ENCODE results near the gene MAG.

Gene MAG, protein sequence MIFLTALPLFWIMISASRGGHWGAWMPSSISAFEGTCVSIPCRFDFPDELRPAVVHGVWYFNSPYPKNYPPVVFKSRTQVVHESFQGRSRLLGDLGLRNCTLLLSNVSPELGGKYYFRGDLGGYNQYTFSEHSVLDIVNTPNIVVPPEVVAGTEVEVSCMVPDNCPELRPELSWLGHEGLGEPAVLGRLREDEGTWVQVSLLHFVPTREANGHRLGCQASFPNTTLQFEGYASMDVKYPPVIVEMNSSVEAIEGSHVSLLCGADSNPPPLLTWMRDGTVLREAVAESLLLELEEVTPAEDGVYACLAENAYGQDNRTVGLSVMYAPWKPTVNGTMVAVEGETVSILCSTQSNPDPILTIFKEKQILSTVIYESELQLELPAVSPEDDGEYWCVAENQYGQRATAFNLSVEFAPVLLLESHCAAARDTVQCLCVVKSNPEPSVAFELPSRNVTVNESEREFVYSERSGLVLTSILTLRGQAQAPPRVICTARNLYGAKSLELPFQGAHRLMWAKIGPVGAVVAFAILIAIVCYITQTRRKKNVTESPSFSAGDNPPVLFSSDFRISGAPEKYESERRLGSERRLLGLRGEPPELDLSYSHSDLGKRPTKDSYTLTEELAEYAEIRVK

DNA sequence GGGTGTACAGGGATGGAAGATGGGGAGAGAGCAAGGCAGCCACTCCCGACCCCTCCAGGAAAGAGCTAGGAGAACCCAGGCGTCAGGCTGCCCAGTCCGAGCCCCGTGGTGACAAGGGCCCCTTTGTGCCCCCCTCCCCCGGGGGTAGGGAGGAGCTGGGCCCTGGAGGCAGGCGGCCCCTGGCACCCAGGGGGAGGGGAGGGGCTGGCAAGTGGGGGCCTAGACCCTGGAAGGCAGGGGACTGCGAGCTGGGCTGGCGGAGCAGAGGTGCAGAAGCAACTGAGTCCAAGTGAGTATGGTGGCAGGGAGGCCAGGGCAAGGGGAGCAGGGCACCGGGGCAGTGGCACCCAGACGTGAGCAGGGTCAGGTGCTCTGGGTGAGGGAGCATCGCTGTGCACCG is at the start of gene MAG:
MAG (plus strand) TSS at position 246 of the 400 bp plus-strand sequence. CDS start 3,248 bp downstream, outside the sequence.
- DNase-seq, result no peak

DNA sequence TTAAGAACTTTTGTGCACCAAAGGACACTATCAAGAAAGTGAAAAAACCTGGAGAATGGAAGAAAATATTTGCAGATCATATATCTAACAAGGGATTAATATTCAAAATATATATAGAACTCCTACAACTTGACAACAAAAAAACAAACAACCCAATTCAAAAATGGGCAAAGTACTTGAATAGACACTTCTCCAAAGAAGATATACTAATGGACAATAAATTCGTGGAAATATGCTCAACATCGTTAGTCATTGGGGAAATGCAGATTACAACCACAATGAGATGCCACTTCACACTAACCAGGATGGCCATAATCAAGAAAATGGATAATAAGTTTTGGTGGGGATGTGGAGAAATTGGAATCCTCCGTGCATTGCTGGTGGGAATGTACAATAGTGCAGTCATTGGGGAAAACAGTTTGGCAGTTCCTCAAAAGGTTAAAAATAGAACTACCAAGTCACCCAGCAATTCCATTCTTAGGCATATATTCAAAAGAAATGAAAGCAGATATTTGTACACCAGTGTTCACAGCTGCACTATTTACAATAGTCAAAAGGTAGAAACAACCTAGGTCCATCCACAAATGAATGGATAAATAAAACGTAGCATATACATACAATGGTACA is 45.4 kb upstream of the MAG start:
- no peak for DNase-seq

DNA sequence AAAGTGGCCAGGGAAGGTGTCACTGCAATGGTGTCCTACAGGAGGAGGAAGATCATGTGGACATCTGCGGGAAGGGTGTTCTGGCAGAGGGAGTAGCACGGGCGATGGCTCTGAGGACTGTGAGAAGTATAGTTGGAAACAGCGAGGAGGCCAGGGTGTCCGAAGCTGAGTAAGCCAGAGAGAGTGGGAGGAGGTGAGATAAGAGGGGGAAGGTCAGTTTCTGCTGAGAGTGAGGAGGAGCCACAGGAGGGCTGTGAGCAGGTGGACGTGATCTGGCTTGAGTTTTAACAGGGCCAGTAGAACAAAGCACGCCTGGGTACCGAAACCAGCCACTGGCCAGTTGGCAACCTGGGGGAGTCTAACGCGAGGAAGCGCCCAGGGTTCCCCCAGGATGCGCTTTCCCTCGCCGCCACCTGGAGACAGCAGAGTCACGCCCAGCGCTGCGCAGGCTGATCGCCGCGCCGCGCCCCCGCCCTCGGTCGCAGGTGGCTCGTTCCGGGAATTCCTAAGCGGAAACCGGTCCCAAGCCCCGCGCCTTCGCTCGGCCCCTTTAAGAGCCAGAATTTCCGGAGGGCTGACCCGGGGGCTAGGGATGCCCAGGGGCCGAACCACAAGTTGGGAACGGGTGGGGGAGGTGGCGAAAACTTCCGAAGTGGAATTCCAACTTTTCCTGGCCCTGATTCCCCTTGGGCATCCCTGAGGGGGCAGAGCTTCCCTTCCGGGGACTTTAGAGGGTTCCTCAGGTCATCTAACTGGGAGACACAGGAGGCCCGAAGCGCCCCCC is 44.2 kb upstream of the MAG start:
- peak; percentile 77 for DNase-seq

DNA sequence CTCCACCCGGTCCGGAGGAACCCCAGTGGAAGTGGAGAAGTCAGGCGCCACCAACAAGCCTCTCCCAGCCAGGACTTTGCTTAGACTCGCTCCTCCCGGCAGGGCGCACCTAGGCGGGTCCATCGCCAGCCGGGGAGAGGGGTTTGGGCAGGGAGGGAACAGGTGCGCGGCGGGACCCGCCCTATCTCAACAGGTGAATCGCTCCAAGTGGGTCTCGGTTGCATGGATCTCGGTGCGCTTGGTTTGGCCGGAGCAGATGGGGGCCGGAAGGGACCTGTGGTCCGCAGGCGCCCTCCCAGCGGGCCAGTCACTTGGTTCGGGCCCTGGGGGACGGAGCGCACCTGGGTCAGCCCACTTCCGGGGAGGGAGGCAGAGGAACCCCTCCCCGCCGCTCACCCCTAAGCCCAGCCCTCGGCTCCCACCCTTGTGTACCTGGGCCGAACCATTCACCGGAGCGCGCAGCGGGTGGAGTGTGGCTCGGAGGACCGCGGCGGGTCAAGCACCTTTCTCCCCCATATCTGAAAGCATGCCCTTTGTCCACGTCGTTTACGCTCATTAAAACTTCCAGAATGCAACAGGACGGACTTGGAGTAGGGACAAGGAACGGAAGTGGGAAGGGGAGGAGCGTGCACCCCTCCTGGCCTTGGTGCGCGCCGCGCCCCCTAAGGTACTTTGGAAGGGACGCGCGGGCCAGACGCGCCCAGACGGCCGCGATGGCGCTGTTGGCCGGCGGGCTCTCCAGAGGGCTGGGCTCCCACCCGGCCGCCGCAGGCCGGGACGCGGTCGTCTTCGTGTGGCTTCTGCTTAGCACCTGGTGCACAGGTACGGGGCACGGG is 43.4 kb upstream of the MAG start, which contains the start of gene LSR:
LSR (plus strand) TSS at position 693 of the 836 bp plus-strand sequence; CDS start at position 714, 21 bp downstream.
- peak; percentile 78 for DNase-seq

DNA sequence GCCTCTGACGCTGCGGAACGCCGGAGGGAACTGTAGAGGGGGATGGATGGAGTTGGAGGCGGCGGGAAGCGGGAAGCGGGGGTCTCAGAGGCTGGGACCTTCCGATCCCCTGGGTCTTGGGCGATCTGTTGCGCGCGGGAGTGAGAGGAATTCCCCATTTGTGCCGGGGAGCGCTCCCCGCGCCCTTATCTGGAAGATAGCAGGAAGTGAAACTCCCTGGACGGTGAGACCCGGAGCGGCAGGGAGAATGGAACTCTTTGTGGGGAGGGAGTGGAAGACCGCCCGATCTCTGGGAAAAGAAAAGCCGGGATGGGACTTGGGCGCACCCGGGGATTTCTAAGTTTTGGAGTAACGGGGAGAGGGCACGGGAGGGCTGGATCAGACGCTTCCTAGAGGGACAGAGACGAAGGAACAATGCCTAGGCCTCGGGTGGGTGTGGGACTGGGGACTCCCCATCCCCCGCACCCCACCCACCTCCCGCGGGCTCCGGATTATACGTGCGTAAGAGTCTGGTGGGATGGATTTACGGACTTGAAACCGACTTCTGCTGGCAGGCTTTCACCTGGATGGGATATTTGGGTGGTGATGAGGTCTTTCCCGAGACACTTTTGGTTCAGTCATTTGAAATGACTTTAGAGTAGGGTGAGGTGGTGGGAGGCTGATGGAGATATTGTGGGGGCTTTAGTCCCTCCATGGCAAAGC is 42.7 kb upstream of the MAG start:
- DNase-seq, result no peak

DNA sequence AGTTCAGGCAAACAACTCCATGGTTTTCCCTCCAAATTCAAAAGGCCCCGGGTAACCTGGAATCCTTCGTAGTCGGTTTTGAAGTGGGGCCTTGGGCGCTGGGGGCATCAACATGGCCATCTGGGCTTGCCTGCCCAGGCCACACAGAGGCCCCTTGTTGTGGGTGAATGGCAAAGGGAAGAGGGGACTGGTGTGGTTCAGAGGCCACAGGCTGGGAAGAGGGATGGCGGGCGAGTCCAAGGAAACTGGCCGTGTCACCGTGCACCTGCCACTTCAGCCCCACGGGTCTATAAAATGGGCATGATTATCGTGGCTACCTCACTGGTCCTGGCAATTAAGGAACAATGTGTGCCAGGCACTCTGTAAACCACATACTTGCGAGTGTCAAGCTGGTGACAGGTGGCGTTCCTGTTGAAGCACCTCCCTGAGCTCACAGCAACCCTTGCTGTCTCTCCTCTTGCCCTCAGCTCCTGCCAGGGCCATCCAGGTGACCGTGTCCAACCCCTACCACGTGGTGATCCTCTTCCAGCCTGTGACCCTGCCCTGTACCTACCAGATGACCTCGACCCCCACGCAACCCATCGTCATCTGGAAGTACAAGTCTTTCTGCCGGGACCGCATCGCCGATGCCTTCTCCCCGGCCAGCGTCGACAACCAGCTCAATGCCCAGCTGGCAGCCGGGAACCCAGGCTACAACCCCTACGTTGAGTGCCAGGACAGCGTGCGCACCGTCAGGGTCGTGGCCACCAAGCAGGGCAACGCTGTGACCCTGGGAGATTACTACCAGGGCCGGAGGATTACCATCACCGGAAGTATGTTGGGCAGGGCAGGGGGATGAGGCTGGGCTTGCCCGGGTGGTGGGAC is 41.9 kb upstream of the MAG start:
- no peak for DNase-seq

DNA sequence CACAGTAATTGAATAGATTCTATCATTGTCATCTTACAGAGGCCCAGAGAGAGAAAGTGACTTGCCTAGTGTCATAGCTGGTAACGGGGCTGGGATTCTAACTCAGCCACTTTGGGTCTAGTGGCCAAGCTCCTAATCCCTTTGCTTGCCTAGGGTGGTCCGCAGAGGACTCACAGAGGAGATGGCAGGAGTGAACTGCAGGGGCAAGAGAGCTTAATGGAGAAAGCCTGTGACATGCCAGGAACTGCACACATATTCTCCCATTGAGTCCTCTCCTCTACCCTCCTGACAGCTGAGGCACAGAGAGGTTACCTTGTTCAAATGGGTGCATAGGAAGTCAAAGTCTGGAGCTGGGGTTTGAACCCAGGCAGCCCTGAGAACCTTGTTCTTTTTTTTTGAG is 40.5 kb upstream of the MAG start:
- DNase-seq, result no peak

DNA sequence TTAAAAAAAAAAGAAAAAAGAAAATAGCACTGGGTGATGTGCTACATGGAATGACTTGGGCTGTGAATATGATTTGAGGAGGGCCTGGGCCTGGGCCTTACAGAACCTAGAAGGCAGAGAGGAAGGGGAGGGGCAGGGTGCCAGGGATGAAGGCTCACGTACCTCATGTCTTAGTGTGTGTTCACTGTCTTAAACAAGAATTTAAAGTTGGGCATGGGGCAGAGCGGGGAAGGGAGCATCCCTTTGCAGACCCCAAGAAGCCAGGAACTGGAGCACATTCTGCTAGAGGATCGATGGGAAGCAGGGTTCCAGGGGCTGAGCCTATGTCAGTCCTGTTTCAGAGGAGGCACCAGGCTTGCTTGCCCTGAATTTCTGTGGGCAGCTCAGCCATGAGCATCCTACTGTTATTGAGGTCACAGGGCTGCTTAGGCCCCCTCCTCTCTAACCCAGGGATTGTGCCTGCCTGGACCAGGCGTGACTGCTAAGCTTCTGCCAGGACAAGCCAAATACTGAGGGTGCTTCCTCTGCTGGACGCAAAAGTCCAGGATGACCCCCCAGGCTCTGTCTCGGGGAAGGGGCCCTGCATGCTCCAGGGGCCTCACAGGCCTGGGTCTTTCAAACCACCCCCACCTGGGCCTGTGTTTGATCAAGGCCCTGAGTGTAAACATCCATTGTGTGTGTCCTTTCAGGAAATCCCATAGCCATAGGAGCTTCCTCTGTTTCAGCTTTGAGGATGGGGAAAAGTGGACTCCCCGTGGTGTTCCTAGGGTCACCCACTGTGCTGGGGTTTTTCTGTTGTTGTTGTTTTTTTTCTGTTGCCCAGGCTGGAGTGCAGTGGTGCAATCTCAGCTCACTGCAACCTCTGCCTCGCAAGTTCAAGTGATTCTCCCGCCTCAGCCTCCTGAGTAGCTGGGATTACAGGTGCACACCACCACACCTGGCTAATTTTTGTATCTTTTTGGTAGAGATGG is 38.4 kb upstream of the MAG start:
- no peak for DNase-seq

DNA sequence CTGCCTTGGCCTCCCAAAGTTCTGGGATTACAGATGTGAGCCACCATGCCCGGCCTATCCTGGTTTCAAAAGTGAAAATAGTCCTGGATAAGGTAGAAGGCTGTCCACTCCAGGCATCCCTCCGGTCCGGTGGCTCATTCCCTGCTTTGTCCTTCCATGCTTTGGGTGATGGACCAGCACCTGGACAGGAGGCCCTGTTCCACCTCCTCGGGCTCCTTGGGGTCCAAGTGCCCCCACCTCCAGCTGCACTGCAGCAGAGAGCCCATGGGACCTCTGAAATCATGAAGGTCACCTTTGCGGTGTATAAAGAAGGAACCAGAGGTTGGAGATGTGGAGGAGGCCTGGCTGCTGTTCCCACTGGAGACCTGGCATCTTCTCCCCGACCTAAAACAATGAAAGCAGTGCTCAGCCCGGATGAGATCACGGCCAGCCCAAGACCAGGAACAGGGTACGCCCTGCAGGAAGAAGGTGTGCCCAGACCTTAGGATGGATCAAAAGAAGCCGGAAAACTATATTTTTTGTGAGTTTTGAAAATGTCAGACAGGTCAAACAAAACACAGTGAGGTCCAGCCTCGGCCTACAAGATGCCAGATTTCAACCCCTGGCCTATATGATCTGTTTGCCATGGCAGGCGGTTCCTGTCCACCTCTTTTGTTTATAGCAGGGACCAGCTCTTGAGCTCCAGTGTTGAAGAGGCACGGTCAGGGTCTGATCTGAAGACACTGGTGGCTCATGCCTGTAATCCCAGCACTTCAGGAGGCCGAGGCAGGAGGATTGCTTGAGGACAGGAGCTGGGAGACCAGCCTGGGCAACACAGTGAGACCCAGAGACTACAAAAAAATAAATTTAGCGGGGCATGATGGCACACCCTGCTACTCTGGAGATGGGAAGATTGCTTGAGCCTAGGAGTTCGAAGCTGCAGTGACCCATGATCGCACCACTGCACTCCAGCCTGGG is 37.3 kb upstream of the MAG start:
- DNase-seq, result no peak

DNA sequence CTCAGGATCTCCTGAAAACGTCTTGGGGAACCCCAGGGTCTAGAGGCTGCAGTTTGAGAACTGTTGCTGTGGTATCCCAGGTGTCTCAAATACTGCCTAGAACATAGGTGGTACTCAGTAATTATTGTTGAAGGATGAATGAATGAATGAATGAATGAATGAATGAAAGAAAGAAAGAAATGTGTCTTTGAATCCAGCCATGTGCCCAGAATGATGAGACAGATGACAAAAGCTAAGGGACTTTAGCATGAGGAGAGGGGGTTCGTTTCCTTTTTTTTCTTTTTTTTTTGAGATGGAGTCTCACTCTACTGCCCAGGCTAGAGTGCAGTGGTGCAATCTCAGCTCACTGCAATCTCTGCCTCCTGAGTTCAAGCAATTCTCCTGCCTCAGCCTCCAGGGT is 35.4 kb upstream of the MAG start:
- no peak for DNase-seq

DNA sequence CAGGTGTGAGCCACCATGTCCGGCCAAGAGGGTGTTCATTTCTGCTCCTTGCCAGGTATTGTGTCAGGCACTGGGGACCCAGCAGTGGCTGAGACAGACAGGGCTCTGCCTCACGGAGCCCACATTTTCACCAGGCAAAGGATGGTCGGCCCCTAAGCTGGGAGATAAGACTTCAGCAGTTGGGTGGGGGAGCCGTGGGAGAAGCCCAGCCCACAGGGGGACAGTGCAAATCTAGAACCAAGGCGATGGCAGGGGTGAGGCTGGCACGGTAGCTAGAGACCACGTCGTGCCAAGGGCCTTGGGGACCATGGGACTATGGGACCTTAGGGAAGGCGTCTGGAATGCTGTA is 34.9 kb upstream of the MAG start:
- DNase-seq, result no peak

DNA sequence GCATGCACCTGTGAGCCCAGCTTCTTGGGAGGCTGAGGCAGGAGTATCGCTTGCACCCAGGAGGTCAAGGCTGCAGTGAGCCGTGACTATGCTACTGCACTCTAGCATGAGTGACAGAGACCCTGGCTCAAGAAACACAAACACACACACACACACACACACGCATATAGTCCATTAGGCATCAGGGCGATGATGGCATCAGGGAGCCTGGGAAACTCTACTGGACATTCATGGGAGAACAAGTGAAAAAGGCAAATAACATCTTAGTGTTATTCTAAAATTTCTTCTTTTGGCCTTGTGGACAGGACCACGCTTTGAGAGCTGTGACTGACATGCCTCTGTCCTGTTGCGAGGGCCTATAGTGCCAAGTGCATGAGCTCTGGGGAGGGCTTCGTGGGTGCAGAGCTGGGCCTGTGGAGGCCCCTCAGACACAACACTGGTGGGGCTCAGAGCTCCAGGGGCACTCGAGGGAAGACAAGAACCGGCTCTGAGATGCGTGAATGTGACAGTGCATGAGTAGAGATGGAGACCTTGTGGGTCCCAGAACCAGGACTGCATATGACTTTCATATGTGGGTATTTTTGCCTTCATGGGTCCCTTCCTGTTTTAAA is 31.2 kb upstream of the MAG start:
- DNase-seq, result no peak

DNA sequence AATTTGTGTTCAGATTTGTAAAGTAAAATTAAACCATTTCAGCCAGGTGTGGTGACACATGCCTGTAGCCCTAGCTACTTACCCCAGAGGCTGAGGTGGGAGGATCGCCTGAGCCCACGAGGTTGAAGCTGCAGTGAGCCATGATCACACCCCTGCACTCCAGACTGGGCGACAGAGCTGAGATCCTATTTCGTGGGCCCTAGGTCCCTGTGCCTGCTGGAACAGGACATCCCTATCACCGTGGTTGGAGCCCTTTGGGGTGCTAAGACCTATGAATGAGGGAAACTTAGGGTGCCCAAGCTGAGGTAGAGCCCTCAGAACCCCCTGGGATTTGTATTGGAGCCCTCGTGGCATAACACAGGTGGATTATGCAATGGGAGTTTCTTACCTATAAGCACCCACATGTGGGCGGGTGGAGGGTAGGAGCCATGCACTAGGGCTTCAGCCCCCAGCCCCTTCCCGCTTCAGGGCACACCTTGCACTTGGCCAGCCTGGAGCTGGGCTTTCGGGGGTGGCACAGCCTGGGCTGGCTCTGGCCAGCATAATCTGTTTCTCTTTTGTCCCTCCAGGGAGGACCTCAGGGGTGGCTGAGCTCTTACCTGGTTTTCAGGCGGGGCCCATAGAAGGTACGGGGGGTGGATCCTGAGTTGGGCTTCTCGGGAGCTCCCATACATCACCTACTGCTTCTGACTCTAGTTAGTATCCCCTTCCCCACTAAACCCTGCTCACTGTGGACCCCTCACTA is 30.4 kb upstream of the MAG start:
- DNase-seq, result no peak

DNA sequence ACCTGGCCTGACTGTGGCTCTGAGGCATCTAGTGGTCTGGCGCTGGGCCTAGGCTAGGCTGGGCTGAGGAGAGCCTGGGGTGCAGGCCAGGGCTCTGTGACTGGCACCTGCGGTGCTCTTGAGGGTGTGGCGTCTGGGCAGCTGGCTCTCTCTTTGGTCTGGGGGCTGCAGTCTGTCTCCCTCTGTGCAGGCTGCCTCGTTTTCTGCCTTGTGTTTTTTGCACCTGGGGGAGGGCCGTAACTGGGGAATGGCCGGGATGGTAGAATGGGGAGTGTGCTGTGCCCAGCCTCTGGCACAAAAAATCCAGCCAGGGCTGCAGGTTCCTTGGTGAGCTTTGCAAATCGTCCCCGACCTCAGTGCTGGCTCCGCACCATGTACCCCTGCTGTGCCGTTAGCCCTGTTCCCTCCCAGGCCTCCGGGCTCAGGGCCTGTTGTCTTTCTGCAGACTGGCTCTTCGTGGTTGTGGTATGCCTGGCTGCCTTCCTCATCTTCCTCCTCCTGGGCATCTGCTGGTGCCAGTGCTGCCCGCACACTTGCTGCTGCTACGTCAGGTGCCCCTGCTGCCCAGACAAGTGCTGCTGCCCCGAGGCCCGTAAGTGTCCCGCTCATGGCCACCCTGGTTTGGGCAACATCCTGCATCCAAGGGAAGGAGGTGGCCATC is 29.7 kb upstream of the MAG start:
- no peak for DNase-seq

DNA sequence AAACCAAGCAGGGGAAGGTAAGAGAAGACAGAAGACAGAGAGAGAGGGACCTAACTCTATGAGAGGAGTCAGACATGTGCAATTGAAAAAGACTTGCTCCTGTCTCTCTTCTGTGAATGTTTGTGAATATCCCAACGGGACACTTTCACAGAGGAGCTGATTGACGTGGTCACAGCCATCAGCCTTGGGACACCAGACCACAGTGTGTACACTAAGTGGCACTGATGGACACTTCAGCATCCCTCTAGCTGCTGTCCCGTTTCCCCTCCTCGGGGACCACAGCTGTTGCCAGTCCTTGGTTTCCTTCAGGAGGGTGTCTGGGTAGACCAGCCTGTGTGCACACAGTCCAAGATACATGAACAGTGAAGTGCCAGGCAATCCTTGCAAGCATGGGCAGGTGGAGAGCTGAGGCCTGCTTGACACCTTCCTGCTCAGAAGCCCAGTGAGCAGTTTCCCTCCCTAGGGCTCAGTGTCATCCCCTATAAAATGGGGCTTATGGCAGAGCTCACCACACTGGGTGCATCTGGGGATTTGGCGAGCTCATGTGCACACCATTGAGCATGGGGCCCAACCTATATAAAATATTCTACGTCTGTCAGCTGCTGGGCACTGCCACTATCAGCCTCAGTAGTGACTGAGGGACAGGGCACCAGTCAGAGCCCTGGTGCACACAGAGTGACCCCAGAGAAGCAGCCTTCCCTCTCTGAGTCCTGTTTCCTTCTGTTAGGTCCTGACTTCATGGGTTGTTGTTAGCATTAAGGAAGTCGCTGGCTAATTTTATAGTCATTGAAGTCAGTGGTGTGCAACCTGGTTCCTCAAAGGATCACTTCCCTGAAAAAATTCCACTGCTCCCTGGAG is 27.5 kb upstream of the MAG start:
- no peak for DNase-seq

All from stimulated activated CD4-positive, alpha-beta T cell treated with anti-CD3 and anti-CD28 coated beads, Interleukin-15, amount 100 ng/mL, for 24 hours (primary cell).